Lower lobe of right lung (tissue), 1 donor: ENCODE data around the gene PLCL1. TPM values are rescaled to one million over a fixed set of nuclear protein-coding genes. Genes with fewer than 3 reads are reported as not detected.

Source experiments
- total RNA-seq: library from RNA; stranded (reverse); fragmentation: NEBNext Ultra II Directional; extraction: Animal tissue kit (Norgen Biotek cat#: 25700); gene quantifications from one replicate; pipeline ENCODE4 v1.2.1, GENCODE V29; 2021
- donor health status: DM: no; HTN: yes; CAD: no; lungs with severe emphysema.

Gene PLCL1
- total RNA-seq, 1 donor from 2014 or later, result 6.3 TPM

Other genes starting within 250 kb of the PLCL1 start
- gene RFTN2, start 129.0 kb upstream of the PLCL1 start, total RNA-seq, result 4.3 TPM
- 5.0 TPM for gene MARS2, start 99.2 kb upstream of the PLCL1 start, total RNA-seq
- gene BOLL, start 19.3 kb upstream of the PLCL1 start, total RNA-seq, result not detected